Measurements from ENCODE around the gene TLK1.

- TF ChIP-seq POLR2A (IDR thresholded peaks at IDR 0.05; ENCODE audit: low read depth, low read length) (no peak), POLR2AphosphoS5 (IDR thresholded peaks at IDR 0.05; ENCODE audit: low read depth, low read length) (no peak), TAF1 (IDR thresholded peaks at IDR 0.05; ENCODE audit: borderline replicate concordance, low read depth, low read length) (no peak)
Measured at GRCh38 chr2:171072164-171072563, 88.5 kb downstream of the TLK1 start.
